PC-9 (cell line): ENCODE data around the gene RFT1. TPM values are rescaled to one million over a fixed set of nuclear protein-coding genes. Genes with fewer than 3 reads are reported as not detected.

ENCODE experiments used
- BruUV-seq: library from RNA; stranded (reverse); fragments of 400-500 nt; replicated peaks from 2 replicates; lab custom pipeline; 2021; lab: Mats Ljungman, UMichigan
- CTCF ChIA-PET: fragments of 300-600 bp; sonication (Branson Sonifier 250); formaldehyde crosslinking; loops from one replicate; lab custom pipeline; 2022; ENCODE audit warnings: antibody characterized with exemption; lab: Charles Lee
- POLR2A ChIA-PET: fragments of 300-600 bp; sonication (Branson Sonifier 250); formaldehyde crosslinking; loops from one replicate; lab custom pipeline; 2022; ENCODE audit warnings: antibody characterized with exemption; ENCODE audit not compliant: unreplicated experiment; lab: Charles Lee
- DNase-seq, 2 experiments: peaks; one replicate each; pipeline versions ENCODE4 v3.0.0 to v3.0.0-alpha.2; 2015 to 2022; ENCODE audit warnings: mixed read lengths in 1 of 2
- H2AFZ ChIP-seq: fragments of 200-600 bp; sonication (generic); 2 replicates; pipeline ENCODE4 v1.8.1; 2017; ENCODE audit warnings: antibody characterized with exemption
- H3F3A ChIP-seq: fragments of 200-600 bp; sonication (generic); 2 replicates; pipeline ENCODE4 v1.8.1; 2017; ENCODE audit warnings: antibody characterized with exemption, mild to moderate bottlenecking, low read depth; ENCODE audit not compliant: insufficient read depth
- H3K27ac ChIP-seq: fragments of 200-600 bp; sonication (generic); 2 replicates; pipeline ENCODE4 v1.6.1; 2016; ENCODE audit warnings: mixed run types
- H3K27me3 ChIP-seq: fragments of 200-600 bp; sonication (generic); 2 replicates; pipeline ENCODE4 v1.6.1; 2016; ENCODE audit warnings: low read depth, mixed run types; ENCODE audit not compliant: insufficient read depth
- H3K36me3 ChIP-seq: fragments of 200-600 bp; sonication (generic); 2 replicates; pipeline ENCODE4 v1.6.1; 2016; ENCODE audit warnings: low read depth, mixed run types
- H3K4me1 ChIP-seq: fragments of 200-600 bp; sonication (generic); replicated peaks from 2 replicates; pipeline ENCODE4 v1.6.1; 2016; ENCODE audit warnings: mixed run types; ENCODE audit not compliant: insufficient read depth
- H3K4me2 ChIP-seq: fragments of 200-600 bp; sonication (generic); 2 replicates; pipeline ENCODE4 v1.6.1; 2017; ENCODE audit warnings: mixed run types
- H3K4me3 ChIP-seq: fragments of 200-600 bp; sonication (generic); 2 replicates; pipeline ENCODE4 v1.6.1; 2016; ENCODE audit warnings: mixed run types
- H3K79me2 ChIP-seq: fragments of 200-600 bp; sonication (generic); 2 replicates; pipeline ENCODE4 v1.6.1; 2017; ENCODE audit warnings: low read depth, mixed run types
- H3K9me2 ChIP-seq: fragments of 200-600 bp; sonication (generic); 2 replicates; pipeline ENCODE4 v1.8.1; 2017; ENCODE audit warnings: mild to moderate bottlenecking; ENCODE audit not compliant: insufficient read depth
- H3K9me3 ChIP-seq: fragments of 200-600 bp; sonication (generic); 2 replicates; pipeline ENCODE4 v1.8.1; 2016; ENCODE audit warnings: low read depth; ENCODE audit not compliant: insufficient read depth
- H4K20me1 ChIP-seq: fragments of 200-600 bp; sonication (generic); 2 replicates; pipeline ENCODE4 v1.8.1; 2017; ENCODE audit not compliant: insufficient read depth
- EZH2 ChIP-seq: fragments of 200-600 bp; sonication (generic); IDR thresholded peaks from 2 replicates; pipeline ENCODE4 v1.8.0; 2017; ENCODE audit warnings: antibody characterized with exemption, low read depth
- intact Hi-C: fragments of 100-400 bp; cut with micrococcal nuclease; formaldehyde crosslinking; loops from one replicate; pipeline ENCODE4 v1.10.0; 2022; ENCODE audit not compliant: unreplicated experiment
- total RNA-seq: library from RNA; stranded (reverse); gene quantifications from 2 replicates; pipeline ENCODE4 v1.2.3, GENCODE V29; 2021
- TF ChIP-seq, protein P1 (sequence below): fragments of 200-600 bp; sonication (generic); conservative IDR thresholded peaks from 2 replicates; pipeline ENCODE4 v1.6.1; 2017; ENCODE audit warnings: mixed run types, antibody characterized with exemption, mild to moderate bottlenecking, moderate library complexity

Gene RFT1
- total RNA-seq, 1 experiment from 2014 or later = 31.0 TPM

- no peak for DNase-seq
- Histone ChIP-seq H3K9me3 (no peaks in the 10 kb centered on the region), H3K27me3 (no peaks in the 10 kb centered on the region), H3K79me2 (no peaks in the 10 kb centered on the region), H3K4me2 (no peak overlapping the region), H3K4me1 (0 out of 2 replicates have a peak, but pooled peaks cover 3% of the 10 kb centered on the region), H3K4me3 (no peak overlapping the region), H3K9me2 (no peaks in the 10 kb centered on the region), H4K20me1 (no peaks in the 10 kb centered on the region), H3K27ac (no peak overlapping the region), H3K36me3 (no peaks in the 10 kb centered on the region), H2AFZ (no peak overlapping the region), H3F3A (no peaks in the 10 kb centered on the region)
- no peak for TF ChIP-seq EZH2
- TF ChIP-seq, protein P1, sequence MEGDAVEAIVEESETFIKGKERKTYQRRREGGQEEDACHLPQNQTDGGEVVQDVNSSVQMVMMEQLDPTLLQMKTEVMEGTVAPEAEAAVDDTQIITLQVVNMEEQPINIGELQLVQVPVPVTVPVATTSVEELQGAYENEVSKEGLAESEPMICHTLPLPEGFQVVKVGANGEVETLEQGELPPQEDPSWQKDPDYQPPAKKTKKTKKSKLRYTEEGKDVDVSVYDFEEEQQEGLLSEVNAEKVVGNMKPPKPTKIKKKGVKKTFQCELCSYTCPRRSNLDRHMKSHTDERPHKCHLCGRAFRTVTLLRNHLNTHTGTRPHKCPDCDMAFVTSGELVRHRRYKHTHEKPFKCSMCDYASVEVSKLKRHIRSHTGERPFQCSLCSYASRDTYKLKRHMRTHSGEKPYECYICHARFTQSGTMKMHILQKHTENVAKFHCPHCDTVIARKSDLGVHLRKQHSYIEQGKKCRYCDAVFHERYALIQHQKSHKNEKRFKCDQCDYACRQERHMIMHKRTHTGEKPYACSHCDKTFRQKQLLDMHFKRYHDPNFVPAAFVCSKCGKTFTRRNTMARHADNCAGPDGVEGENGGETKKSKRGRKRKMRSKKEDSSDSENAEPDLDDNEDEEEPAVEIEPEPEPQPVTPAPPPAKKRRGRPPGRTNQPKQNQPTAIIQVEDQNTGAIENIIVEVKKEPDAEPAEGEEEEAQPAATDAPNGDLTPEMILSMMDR = no peak
- ChIA-PET POLR2A (no interaction called here), CTCF (no interaction called here)
- BruUV-seq = no TSS peak
- intact Hi-C loops = no loop called here
Measured at GRCh38 chr3:53068176-53068575, 62.1 kb downstream of the RFT1 start.

GRCh38 chr3:53067567-53067966 lies 62.7 kb downstream of the RFT1 start:
- 0 out of 2 replicates have a peak, but pooled peaks cover 3% of the 10 kb centered on the region for H3K4me1 ChIP-seq

DNA sequence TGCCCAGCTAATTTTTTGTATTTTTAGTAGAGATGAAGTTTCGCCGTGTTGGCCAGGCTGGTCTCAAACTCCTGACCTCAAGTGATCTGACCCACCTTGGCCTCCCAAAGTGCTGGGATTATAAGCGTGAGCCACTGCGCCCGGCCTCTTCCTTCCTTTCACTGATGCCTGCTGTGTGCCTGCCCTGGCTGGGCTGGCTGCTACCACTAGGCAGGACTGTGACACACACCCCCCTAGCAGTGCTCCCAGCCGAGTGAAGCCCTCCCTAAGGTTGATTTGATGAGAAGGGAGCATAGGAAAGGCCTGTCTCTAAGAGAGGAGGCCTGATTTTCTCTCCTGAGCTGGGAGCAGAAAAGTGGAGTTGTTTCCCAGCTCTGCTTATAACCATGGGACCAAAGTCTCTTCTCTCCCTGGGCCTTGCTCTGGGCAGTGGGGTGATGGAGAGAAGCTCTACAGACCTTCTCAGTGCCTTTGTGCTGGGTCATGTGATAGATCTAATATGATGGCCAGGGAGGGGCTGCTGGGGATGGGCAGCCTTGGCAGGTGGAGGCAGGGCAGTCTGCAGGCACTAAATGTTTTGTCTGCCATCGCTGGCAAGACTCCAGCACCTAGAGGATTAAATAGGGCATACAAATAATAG lies 64.3 kb downstream of the RFT1 start:
- Histone ChIP-seq H3K4me2 (no peak overlapping the region), H3K79me2 (no peaks in the 10 kb centered on the region), H3K4me1 (no peaks in the 10 kb centered on the region), H3F3A (no peaks in the 10 kb centered on the region), H4K20me1 (no peaks in the 10 kb centered on the region), H3K27me3 (no peaks in the 10 kb centered on the region), H3K27ac (no peak overlapping the region), H3K9me2 (no peaks in the 10 kb centered on the region), H3K36me3 (no peaks in the 10 kb centered on the region), H3K4me3 (no peak overlapping the region), H2AFZ (no peak overlapping the region), H3K9me3 (no peaks in the 10 kb centered on the region)
- ChIA-PET POLR2A (no interaction called here), CTCF (interaction anchor here (0.6 kb wide), 1 partner anchor 19 kb away, joined by 3 read pairs; no protein-coding TSS in a partner anchor)
- intact Hi-C loops = no loop called here
- no TSS peak for BruUV-seq
- DNase-seq = no peak
- TF ChIP-seq, protein P1 = no peak
- no peak for TF ChIP-seq EZH2

More at GRCh38 chr3:53067567-53067966, 62.7 kb downstream of the RFT1 start:
- Histone ChIP-seq H2AFZ (no peak overlapping the region), H3K4me2 (no peak overlapping the region), H3K27ac (no peak overlapping the region), H3F3A (no peaks in the 10 kb centered on the region), H4K20me1 (no peaks in the 10 kb centered on the region), H3K9me3 (no peaks in the 10 kb centered on the region), H3K9me2 (no peaks in the 10 kb centered on the region), H3K27me3 (no peaks in the 10 kb centered on the region), H3K79me2 (no peaks in the 10 kb centered on the region), H3K4me3 (no peak overlapping the region), H3K36me3 (no peaks in the 10 kb centered on the region)
- intact Hi-C loops = no loop called here
- TF ChIP-seq, protein P1 = no peak
- TF ChIP-seq EZH2 = no peak
- no TSS peak for BruUV-seq
- POLR2A ChIA-PET = no interaction called here
- CTCF ChIA-PET = no interaction called here
- DNase-seq = no peak
